Activated CD8-positive, alpha-beta memory T cell treated with anti-CD3 and anti-CD28 coated beads for 1 hour (primary cell): Measurements from ENCODE around the gene PRRG4.
"Not testable (repeated sequence)": the region's sequence is repeated elsewhere in the genome, so short reads cannot be mapped to it uniquely, and the experiment has no call there.

ENCODE experiments used
- DNase-seq, 2 donors: peaks; one replicate each; pipeline ENCODE4 v3.0.0-alpha.2; 2020; ENCODE audit warnings: low read depth in 1 of 2; ENCODE audit errors: extremely low read depth in 1 of 2

The PRRG4 gene

GRCh38 chr11:32884770-32885384, 55.1 kb downstream of the PRRG4 start:
- DNase-seq, result no peak

- no peak for DNase-seq
Measured at GRCh38 chr11:32885556-32885955, 55.8 kb downstream of the PRRG4 start.

GRCh38 chr11:32886180-32886579, 56.5 kb downstream of the PRRG4 start:
- DNase-seq, result no peak

GRCh38 chr11:32887707-32888383, 58.1 kb downstream of the PRRG4 start:
- DNase-seq, result not testable (repeated sequence)

DNA sequence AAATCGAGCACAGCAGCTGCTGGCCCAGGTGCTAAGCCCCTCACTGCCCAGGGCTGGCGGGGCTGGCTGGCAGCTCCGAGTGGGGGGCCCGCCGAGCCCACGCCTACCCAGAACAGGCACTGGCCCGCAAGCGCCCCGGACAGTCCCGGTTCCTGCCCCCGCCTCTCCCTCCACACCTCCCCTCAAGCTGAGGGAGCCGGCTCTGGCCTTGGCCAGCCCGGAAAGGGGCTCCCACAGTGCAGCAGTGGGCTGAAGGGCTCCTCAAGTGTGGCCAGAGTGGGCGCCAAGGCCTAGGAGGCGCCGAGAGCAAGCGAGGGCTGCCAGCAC, 58.6 kb downstream of the PRRG4 start:
- not testable (repeated sequence) for DNase-seq

DNA sequence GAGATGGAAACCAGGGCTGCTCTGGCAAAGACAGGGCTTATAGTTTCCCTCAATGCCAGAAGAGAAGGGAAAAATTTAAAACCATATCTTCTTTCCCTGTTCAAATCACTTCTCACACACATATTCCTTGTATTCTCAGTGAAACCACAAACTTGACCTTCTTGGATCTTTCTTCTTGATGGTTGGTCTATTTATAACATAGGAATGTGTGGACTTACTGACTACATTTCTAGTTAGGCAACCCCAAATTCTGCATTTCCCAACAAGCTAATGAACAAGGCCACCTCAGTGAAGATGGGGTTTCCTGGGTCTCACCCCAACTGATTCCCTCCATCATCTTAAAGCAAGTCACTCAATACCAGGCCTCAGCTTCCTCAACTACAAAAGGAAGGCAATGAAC, 59.1 kb downstream of the PRRG4 start:
- DNase-seq, result no peak

DNA sequence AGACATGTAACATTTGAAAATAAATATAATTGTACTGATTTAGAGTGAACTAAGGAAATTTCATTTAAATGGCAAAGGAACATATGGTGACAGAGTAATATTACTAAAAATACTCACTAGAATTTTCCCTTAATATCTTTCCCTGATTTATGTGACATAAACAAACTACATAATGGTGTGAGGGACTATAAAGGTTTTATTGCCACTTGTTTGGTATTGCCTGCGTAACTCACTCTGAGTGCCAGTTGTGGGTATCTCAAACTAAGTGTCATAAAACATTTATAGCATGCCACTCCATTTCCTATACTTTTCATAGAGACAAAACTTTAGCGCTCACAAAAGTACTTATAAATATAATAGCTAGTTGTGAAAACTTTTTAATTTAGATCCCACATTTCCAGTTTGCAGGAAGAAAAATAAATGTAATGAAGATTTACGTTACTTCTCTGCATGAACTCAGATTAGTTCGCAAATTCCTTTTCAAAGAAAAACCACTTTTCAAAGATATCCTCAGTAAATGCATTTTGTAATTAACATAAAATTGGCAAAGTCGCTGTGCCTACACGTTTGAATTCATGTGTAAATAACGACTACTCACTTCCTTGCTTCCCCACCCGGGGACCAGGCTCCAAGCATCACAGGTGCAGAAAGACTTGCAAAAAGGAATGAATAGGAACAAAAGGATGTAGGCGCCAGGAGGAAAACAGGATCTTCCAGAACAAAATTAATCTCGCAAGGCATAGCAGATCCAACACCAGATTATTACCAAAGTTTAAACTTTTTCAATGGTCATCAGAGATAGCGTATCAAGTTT, 61.3 kb downstream of the PRRG4 start:
- no peak for DNase-seq

DNA sequence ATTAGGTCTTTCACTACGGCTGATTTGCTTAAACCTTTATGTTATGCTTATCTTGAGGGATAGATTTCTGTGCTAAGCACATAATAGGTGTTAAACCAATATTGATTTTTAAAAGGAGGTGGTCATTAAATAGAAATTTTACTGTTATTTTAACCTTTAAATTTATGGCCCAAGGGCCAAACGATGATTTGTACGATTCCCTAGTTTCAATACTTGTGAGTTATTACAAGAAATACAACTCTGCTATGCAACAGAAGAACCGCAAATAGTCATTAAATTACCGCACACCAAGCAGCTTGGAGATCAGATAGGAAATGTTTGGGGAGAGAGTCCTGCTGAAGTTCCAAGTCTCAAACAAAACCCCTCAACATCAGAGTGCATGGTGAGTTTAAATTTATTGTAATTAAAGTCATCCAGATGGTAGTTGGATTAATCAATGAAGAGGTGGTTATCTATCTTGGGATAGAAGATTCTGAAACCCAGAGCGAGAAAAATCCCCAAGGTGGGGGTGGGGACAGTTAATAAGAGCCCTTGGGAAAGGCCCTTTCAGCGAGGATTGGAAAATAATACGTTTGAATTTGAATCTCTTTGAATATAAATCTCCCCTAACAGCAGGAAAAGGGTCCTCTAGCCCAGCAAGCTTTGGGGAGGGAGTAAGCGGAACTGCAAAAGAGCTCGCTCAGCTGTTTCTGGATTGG, 62.1 kb downstream of the PRRG4 start:
- no peak for DNase-seq

GRCh38 chr11:32892355-32893092, 62.8 kb downstream of the PRRG4 start, which contains the start of gene QSER1:
TSS of gene QSER1 (plus strand) at chr11:32892811. CDS start at chr11:32893126, 315 bp downstream.
- DNase-seq, result peak; percentile 32 to 62

GRCh38 chr11:32893093-32893342, 63.3 kb downstream of the PRRG4 start:
- DNase-seq, result peak in 1 of 2 donors; percentile 14

DNA sequence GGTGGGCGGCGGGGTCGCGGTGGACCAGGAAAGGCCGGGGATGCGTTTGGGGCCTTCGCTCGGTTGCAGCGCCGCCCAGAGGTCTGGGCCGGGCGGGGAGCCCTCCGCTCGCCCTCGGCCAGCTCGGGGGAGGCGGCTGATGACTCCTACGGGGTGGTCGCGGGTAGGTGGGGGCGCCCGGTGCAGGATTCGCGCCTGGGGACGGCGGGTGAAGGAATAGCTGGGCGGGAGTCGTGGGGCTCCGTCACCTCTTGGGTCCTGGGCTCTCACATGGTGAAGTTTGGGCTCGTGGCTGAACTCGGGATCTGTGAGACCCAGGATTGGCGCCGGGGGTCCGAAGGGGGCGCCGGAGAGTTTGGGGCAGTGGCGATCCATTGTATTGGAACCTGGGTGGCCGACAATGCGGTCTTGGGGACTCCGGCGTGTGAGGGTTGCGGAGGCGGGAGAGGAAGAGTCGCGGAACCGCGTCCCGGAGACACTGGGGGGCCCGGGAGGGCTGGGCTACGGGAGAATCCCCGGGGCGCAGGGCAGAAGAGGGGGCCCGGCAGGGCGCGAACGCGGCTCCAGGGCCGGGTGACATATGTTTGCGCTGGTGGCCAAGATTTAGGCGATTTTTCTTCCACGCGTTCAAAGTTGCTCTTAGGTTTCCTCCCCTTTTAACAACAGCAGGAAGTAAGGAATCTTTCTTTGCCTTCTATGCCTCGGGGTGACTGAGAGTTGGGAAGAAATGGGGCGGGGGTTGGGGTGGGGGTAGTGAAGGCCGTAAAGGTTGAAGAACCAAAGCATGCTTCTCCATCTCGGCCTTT, 63.8 kb downstream of the PRRG4 start:
- peak in 1 of 2 donors; percentile 33 for DNase-seq

DNA sequence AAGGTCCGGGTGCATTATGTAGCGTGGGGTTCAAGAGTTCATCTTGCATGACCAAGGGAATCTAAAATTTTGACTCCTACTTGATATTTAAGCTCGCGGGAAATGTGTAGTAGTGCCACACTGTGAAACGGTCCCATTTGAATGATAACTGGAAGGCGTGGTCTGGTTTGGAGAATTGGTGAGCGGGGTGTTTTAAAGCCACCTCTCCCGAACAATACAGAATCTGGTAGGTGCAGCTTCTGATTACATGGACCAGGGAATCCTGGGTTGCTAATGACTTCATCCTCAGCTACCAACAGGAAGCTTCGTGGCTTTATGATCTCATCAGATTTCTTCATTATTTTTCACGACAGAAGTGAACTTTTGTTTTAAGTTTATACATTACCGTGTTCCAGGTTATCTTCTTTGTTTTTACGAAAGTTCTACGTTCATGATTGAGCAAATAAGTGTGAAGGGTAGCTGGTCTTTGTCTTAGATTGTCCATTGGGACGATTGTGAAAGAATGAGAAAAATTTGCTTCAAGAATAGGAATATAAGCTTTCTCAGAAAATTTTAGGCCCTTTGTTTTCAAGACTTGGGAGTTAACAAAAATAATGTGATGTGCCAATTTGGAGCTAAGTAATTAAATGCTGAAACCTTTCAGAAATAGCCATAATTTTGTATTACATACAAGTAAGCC, 64.6 kb downstream of the PRRG4 start:
- no peak for DNase-seq

DNA sequence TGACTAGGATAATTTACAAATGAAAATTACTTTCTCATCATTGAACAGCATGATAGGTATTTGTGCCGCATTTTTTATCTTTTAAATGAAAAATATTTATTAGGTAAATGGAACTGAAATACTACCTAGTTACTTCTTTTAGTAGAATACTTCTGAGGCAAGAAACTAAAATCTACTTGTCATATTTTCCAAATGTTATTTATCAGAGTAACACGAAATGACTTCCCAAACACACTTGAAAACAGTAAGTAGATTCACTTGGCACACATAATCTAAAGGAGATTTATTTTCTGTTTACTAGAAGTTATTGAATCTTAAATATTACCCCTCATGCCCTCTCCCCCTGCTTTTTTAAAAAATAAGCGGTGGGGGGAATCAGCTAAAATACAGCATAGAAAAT, 65.2 kb downstream of the PRRG4 start:
- no peak for DNase-seq

- no peak for DNase-seq
Measured at GRCh38 chr11:32895471-32895870, 65.7 kb downstream of the PRRG4 start.

DNA sequence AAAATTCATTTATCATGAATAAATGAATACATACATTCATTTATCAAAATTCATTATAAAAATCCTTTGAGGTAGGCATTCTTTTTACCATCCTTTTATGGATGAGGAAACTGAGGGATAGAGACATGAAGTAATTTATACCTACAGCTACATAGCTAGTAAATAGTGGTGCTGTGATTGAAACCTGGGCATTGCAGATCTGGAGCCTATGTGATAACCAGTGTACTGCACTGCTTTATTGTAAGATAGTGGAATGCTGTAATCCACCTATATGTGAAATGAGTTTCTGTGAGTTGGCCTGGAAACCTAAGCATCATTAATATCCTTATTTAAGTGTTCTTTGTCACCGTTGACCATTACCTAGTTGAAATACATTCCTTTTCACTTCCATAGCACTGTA, 67.4 kb downstream of the PRRG4 start:
- DNase-seq, result no peak

DNA sequence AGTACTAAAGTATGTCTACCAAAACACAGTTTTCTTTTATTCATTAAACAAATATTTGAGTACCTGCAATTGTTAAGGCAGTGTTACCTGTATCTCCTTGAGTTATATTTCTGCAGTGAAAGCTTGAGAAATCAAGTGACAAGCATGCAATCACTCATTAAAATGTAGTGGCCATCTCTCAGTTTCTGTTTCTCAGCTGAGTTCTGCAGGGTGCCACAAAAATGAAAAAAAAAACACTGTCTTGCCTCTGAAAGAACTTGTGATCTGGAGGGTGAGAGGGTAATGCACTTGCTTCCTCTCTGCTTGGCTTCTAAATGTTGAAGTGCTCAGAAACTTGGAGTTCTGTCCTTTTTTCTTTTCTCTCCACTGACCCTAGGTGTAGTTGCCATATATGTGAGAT, 69.7 kb downstream of the PRRG4 start:
- DNase-seq, result no peak

- no peak for DNase-seq
Measured at GRCh38 chr11:32902089-32902665, 72.5 kb downstream of the PRRG4 start.

GRCh38 chr11:32905028-32905667, 75.4 kb downstream of the PRRG4 start:
- DNase-seq, result no peak
